Anterior cingulate cortex (tissue), 58 donors: ENCODE data around the gene OSGIN1.

Experiments
- DNase-seq, 58 donors: peaks; one replicate each; lab custom pipeline; 2025; lab: John Stamatoyannopoulos, UW

OSGIN1 gene

DNA sequence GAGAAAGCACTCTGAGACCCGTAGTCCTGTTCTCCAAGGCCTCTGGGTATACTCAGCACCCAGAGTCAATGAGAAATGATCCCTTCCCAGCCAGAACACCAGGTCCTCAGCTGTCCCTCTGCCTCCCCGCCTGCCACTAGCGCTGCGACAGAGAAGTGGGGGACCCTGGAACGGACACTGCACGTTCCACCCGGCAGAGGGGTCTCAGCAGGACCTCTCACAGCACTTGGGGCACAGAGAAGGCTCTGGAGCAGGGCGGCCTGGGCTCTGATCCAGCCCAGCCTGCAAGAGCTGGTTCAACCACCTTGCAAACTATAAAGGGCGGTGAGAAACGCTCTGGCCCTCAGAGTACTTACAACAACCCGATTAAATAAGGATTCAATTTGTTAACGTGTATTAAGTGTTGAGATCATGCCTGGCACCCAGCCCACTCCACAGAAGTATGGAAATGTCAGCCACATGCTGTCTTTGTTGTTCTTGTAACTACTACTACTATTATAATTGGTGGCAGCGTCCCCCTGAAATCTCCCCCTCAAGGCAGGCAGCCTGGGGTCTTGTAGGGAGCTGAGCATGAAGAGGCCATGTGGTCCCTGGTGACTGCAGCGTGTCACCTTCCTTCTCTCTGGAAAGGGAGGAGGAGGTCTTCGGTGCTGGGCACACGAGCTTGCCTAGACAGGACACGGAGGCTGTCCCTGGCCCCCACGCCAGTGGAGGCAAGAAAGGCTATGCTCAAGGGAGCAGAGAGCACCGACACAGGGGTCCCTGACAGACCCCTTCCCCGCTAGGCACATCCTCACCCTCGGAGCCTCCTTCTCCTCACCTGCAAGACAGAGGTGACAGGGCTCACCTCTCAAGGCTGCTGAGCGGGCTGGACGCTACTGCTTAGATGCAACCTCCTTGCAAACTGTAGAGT is 2.4 kb downstream of the OSGIN1 start:
- peak in 1 of 58 donors; percentile 34 for DNase-seq

DNA sequence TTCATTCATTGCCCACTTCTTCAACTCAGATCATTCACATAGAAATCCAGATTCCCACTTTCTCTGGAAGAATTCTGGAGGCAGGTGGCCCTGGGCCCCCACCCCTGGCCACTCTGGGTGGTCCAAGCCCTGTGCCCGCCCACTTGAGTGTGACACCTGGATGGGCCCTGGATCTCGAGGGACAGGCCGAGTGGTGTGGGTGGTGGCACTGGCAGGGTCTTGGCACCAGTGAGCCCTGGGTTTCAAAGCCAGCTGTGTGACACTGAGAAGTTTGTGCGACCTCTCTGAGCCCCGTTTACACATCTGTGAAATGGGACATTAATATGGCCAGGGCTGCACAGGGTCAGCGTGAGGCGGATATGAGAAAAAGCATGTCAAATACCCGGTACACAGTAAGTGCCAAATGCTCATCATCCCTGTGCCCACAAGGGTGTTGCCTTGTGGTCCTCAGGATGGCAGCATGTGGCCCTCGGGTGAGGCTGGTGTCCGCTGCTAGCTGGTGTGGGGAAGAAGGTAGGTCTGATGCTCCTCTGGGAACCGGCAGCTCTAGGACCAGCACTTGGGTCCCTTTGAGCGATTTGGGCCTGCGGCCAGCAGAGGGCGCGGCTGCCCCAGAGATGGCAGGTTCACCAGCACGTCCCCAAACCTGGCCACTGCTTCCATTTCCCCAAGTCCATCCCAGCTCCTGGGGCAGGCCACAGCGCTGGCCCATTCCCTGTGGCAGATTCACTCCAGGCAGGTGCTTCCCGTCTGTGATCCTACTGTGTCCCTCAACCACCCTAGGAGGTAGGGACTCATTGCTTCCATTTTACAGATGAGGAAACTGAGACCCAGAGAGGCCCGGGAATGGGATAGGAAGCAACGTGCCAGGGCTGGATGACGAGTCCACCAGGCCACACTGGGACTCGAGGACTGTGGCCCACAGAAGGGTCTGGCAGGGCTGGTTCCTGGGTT is 3.6 kb downstream of the OSGIN1 start:
- peak in 53 of 58 donors; percentile 10 to 86 (median 54) for DNase-seq

DNA sequence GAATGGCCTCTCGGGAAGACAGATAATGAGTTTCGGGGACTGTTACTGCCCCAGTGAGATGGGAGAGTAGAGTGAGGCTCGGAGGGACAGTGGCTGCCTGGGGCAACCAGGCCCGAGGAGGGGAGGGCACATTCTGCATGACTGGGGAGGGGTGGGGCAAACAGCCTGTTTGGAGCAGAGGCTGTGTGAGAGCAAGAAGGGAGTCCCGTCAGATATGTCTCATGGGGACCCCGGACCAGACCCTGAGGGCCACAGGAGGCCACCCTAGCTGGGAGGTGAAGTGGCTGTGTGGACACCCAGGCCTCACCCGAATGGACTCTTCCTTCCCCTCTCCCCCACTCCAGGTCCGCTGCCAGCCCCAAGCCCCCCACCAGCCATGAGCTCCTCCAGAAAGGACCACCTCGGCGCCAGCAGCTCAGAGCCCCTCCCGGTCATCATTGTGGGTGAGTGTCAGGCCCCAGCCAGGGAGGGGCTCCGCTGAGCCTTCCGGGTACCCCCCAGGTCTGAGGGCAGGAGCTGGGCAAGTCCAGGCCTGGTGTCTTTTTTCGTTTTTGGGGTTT is 4.3 kb downstream of the OSGIN1 start:
- DNase-seq: no peak

DNA sequence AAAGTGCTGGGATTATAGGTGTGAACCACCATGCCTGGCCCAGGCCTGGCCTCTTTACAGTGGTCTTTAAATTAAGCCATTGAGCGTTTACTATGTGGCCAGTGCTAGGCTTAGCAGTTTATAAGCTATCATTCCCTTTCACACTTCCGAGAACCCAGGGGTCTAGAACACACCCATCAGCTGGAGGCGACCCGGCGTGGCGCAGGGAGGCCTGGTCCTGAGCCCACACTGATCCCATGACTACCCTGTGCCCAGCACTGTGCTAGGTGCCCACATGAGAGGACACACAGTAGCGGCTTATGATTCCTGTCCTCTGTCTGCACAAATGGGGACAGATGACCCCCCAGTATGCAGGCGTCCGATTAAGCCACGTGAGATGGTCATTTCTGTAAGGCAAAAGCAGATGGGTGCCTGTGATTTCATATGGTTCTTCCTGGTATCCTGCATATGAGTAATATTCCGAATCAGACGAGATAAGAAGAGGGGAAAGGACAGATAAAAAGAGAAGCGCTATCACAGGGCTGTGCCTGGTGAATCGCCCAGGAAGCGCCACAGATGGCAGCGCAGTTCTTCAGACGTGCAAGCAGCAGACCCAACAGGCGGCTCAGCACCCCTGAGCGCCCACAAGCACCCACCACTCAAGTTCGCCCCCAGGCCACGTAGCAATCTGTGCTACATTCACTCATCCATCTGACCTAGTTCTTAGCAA is 5.3 kb downstream of the OSGIN1 start:
- DNase-seq: no peak

DNA sequence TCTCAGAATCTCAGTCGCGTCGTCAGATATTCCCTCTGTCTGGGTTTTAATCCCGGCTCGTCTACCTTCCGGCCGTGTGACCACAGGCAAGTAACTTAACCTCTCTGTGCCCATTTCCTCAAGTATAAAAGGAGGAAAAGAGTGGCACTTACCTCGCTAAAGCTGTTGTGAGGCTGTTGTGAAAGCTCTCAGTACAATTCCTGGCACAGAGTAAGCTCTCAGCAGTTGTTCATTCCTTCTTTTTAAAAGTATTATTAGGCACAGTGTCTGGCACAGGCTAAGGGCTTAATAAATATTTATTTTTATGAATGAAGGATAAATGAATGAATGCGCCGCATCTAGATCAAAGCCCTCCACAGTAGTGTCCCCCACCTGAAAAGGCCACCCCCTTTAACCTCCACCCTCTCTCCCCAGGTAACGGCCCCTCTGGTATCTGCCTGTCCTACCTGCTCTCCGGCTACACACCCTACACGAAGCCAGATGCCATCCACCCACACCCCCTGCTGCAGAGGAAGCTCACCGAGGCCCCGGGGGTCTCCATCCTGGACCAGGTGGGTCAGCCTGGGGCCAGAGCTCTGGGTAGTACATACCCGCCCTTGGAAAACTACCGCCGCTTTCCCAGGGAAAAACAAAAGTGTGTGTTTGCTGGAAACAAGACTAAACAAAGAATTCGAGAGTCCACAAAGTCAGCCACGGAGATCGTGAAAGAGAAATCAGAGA is 6.0 kb downstream of the OSGIN1 start:
- DNase-seq: no peak

DNA sequence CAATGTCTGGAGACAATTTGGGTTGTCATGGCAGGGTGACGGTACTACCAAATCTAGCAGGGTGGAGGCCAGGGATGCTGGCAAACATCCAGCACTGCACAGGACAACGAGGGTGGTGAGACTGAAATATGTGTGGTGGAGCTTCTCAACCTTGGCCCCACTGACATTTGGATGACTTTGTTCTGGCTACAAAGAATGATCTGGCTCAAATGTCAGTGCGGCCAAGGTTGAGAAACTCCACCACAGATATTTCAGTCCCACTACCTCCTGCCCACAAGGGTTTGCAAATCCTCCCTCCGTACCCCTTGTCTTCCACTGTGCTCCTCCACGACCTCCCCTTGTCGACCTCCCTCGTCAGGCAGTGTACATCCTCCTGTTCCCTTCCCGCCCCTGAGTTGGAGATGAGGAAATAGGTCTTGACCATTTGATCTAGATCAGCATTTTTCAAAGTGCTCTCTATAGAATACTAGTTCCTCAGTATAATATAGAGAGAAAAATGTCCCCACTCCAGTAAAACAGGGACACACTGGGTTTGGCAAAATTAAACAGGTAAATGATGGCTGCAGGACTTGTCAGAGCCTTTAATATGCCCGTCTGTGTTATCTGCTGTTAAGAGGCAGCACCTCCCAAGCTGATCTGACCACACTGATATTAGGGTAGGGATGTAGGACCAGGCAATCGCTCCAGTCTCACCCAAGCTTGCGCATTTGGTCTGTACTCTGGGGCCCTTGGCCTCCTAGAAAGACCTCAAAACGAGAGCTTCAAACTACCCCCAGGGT is 6.8 kb downstream of the OSGIN1 start:
- no peak for DNase-seq

DNA sequence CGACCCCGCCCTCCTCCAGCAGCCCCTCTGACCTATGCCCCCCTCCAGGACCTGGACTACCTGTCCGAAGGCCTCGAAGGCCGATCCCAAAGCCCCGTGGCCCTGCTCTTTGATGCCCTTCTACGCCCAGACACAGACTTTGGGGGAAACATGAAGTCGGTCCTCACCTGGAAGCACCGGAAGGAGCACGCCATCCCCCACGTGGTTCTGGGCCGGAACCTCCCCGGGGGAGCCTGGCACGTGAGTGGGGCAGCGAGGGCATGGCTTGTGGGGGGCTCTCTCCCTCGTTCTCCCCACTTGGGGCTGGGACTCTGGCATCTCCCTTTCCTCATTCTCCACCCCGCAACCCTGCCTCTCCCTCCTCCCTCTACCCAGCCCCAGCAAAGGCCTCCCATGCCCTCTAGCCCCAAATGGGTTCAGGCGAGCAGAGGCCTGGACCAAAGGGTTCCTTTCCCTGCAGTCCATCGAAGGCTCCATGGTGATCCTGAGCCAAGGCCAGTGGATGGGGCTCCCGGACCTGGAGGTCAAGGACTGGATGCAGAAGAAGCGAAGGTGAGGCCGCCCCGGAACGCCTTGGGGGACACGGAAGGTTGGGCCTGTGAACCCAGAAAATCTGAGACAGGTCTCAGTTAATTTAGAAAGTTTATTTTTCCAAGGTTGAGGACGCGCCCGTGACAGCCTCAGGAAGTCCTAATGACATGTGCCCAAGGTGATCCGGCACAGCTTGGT is 7.6 kb downstream of the OSGIN1 start:
- DNase-seq: no peak

DNA sequence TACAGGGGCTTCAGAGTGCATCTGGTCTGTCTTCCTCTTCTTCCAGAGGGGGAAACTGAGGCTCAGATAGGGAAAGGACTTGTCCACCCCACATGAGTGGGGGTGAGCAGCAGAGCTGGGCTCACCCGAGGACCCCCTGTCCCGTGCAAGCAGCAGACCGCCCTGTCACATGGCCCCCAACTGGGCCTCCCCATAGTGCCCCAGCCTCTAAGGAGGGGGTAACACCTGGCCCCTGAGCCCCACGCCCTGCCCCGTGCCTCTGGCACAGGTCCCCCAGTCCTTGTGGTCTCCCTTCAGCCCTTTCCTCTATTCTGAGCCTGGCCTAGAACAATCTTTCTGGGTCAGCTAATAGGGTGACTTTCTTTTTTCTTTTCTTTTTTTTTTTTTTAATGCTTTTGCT is 8.6 kb downstream of the OSGIN1 start:
- DNase-seq: no peak

DNA sequence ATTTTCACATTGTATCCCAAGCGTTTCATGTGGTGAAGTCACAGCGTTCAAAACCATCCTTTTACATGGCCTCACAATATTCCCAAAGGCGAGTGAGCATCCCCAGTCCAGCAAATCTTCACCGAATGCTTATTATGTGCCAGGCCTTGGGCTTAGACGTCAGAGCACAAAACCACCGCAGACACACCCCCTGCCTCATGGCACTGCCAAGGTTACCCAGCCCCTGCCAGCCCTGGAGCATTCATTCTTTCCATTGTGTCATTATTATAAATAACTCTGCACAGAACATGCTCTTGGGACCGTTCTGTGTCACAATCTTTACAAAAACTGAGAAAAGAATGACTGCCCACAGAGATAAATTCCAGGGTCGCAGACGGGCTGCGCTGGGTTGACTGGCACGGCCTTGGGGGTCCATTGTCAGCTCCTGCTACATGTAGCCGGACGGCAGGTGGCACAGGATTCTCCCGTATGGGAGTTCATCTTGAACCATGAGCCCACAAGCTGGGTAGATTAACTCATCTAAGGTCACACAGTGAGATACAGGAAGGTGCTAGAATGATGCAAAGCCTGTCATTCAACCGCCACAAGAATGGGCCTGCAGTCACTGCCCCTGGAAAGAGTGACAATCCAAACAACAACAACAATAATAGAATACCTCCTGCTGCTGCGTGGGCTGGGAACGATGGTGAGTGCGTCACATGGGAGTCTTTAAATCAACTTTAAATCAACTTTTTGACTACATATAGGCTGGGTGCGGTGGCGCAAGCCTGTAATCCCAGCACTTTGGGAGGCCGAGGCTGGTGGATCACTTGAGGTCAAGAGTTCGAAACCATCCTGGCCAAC is 10.5 kb downstream of the OSGIN1 start:
- no peak for DNase-seq

DNA sequence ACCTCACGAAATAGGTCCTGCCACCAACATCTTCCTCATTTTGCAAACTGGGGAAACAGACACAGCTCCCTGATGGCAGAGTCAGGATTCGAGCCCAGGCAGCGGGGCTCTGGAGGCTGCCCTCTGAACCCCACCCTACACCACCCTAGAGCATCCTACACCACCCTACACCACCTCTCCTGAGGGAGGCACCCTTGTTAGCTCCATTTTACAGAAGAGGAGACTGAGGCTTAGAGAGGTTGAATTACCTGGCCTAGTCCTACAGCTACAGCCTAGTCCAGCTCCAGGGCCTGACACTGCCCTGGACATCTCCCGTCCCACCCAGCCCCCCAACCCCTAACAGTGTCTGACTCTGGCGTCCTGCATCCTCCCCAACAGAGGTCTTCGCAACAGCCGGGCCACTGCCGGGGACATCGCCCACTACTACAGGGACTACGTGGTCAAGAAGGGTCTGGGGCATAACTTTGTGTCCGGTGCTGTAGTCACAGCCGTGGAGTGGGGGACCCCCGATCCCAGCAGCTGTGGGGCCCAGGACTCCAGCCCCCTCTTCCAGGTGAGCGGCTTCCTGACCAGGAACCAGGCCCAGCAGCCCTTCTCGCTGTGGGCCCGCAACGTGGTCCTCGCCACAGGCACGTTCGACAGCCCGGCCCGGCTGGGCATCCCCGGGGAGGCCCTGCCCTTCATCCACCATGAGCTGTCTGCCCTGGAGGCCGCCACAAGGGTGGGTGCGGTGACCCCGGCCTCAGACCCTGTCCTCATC is 11.8 kb downstream of the OSGIN1 start:
- no peak for DNase-seq

DNA sequence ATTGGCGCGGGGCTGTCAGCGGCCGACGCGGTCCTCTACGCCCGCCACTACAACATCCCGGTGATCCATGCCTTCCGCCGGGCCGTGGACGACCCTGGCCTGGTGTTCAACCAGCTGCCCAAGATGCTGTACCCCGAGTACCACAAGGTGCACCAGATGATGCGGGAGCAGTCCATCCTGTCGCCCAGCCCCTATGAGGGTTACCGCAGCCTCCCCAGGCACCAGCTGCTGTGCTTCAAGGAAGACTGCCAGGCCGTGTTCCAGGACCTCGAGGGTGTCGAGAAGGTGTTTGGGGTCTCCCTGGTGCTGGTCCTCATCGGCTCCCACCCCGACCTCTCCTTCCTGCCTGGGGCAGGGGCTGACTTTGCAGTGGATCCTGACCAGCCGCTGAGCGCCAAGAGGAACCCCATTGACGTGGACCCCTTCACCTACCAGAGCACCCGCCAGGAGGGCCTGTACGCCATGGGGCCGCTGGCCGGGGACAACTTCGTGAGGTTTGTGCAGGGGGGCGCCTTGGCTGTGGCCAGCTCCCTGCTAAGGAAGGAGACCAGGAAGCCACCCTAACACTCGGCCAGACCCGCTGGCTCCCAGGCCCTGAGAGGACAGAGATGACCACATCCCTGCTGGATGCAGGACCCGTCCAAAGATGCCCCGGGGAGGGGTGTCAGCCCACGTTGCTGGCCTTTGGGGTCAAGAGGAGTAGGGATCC is 12.6 kb downstream of the OSGIN1 start:
- DNase-seq: no peak

DNA sequence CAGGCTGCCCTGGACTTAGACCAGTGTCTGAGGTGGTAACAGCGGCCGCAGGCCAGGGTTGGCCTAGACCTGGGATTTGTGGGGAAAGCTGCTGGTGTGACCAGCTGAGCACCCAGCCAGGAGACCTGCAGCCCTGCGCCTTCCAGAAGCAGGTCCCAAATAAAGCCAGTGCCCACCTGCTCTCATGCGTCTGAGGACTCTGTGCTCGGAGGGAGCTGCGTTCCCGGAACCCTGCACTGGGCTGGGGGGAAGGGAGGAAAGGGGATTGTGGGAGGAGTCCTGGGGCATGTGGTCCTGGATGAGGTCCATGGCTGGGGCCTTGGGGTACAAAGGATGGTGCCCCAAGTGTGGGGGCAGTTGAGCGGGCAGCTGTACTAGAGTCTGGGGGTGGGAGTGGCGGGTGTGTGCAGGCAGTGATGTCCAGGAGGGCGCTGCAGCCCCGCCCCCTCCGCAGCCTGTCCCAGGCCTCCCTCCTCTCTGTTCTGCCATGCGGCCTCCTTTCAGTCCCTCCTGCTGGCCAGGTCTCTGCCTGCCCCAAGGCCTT is 13.2 kb downstream of the OSGIN1 start:
- no peak for DNase-seq

DNA sequence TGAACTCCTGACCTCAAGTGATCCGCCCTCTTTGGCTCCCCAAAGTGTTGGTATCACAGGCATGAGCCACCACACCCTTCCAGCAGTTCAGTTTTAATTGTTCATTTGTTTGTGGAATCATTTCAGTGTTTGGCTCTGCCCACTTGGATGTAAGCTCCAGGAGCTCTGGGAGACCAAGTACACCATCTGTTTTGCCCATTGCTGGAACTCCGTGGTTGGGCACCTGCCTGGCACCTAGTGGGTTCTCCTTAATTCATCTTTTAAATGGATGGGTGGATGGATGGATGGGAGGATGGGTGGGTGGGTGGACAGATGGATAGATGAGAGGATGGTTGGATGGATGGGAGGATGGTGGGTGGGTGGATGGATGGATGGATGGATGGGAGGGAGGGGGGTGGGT is 14.1 kb downstream of the OSGIN1 start:
- no peak for DNase-seq

DNA sequence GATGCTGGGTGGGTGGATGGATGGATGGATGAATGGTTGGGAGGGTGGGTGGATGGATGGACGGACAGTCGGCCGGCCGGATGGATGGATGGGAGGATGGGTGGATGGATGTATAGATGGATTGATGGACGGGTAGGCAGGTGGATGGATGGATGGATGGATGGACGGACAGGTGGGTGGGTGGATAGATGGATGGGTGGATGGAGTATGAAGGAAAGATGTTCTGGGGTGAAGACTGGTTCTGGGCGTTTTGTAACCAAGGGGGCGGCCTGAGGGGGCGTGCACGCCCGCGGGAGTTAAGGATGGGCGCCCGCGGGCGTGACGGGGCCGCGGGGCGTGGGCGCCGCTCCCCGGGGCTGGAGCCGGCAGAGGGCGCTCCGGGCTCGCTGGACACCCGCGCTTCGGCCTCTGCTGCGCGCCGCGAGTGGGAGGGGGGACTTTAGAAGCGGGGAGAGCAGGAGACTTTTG is 14.8 kb downstream of the OSGIN1 start, which contains the start of gene NECAB2:
TSS of gene NECAB2 (plus strand) at position 407 of the 468 bp plus-strand sequence. CDS start 405 bp downstream, outside the sequence.
- peak in 32 of 58 donors; percentile 4 to 54 (median 26) for DNase-seq

DNA sequence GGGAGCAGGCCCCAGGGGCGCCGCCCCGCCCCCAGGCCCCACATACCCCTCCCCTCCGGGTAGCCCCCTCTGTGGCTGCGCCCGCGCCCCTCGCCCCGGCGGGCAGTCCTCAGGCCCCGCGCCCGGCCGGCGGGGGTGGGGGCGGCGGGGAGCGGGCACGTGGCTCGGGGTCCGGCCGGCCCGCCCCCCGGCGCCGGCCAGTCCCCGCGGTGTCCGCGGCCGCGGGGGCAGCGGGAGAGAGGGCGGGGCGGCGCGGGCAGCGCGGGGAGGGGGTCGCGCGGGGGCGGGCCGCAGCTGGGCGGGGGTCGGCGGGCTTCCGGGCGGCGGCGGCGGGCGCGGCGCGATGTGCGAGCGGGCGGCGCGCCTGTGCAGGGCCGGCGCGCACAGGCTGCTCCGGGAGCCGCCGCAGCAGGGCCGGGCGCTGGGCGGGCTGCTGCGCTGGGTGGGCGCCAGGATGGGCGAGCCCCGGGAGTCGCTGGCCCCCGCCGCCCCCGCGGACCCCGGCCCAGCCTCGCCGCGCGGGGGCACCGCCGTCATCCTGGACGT is 15.3 kb downstream of the OSGIN1 start:
- peak in 1 of 58 donors; percentile 15 for DNase-seq
